ENCODE data around the gene MDP1. TPM values are rescaled to one million over a fixed set of nuclear protein-coding genes. Genes with fewer than 3 reads are reported as not detected.

The MDP1 gene
- total and polyA plus RNA-seq, 2 of the 8 experiments (the other 6 are each of a cell fraction or from before 2014, with no cell fraction given): 17.7 to 32.2 TPM

GRCh38 chr14:24241829-24242443, 26.1 kb upstream of the MDP1 start (continued):
- TF ChIP-seq TCF12 (IDR thresholded peaks at IDR 0.05; ENCODE audit: low read depth, low read length): no peak
- peak in 1 of 2 experiments; percentile 61; a peak in 1 of 4 replicates for TF ChIP-seq SIN3A (conservative IDR thresholded peaks at IDR 0.05 in 1 of 2, IDR thresholded peaks at IDR 0.05 in 1 of 2; ENCODE audit: low read depth in 1 of 2, low read length in 2 of 2)
- TF ChIP-seq SP4 (IDR thresholded peaks at IDR 0.05; ENCODE audit: low read length): 0 out of 2 replicates have a peak, but pooled peaks have one; percentile 16
- no peak for TF ChIP-seq ASH2L (IDR thresholded peaks at IDR 0.05; ENCODE audit: low read length)
- no peak for TF ChIP-seq SIRT6 (IDR thresholded peaks at IDR 0.05; ENCODE audit: low read length)
- no peak for TF ChIP-seq SP1 (IDR thresholded peaks at IDR 0.05; ENCODE audit: low read depth, low read length)
- no peak for TF ChIP-seq RXRA (IDR thresholded peaks at IDR 0.05; ENCODE audit: insufficient read depth, low read depth, low read length)

Data from H1 (cell line).